ENCODE results near the gene SBF2. TPM values are rescaled to one million over a fixed set of nuclear protein-coding genes. Genes with fewer than 3 reads are reported as not detected.

The SBF2 gene
- total and polyA plus RNA-seq, 4 experiments from 2014 or later = 0.50 to 15.4 (median 10.2) TPM

DNA sequence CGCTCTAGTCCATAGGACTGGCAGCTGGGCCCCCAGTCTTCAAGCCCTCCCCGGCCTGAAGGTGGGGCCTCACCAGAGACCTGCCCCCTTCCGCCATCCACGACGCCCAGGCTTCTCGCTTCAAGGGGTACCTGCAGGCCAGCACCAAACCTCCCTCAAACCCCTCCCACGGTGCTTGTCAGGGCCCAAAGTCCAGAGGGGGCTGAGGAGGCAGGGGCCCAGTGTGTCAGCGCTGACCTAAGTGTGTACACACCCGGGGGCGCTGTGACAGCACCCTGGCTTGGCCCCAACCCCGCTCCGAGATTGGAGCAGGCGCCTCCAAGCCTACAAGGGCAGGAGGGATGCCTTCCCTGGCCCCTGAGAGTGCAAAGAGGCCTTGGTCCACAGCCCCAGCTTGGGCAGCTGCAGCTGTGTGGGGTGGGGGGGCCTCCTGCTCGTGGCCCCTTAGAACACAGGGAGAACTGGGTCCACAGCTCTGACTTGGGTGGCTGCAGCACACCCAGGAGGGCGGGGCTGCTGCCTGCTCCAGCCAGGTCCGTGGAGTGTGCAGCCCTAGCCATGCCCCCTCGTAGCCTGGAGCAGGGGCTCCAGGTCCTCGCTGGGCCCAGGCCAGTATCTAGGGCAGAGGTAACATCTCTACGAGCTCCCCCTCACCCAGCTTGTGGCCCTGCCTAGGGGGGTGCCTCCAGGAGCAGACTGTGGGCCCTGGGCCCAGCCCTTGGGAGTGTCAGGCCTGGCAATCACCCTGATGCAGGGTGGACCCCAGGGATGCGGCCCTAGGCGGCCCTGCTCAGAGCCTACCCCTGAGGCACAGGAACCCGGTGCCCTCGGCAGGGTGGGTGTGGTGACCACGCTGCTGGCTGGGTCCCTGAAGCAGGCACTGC lies 4.9 kb downstream of the SBF2 start:
- no peak overlapping the region for H3K27ac ChIP-seq (ENCODE audit: low read depth, low read length)
- no peak for DNase-seq

DNA sequence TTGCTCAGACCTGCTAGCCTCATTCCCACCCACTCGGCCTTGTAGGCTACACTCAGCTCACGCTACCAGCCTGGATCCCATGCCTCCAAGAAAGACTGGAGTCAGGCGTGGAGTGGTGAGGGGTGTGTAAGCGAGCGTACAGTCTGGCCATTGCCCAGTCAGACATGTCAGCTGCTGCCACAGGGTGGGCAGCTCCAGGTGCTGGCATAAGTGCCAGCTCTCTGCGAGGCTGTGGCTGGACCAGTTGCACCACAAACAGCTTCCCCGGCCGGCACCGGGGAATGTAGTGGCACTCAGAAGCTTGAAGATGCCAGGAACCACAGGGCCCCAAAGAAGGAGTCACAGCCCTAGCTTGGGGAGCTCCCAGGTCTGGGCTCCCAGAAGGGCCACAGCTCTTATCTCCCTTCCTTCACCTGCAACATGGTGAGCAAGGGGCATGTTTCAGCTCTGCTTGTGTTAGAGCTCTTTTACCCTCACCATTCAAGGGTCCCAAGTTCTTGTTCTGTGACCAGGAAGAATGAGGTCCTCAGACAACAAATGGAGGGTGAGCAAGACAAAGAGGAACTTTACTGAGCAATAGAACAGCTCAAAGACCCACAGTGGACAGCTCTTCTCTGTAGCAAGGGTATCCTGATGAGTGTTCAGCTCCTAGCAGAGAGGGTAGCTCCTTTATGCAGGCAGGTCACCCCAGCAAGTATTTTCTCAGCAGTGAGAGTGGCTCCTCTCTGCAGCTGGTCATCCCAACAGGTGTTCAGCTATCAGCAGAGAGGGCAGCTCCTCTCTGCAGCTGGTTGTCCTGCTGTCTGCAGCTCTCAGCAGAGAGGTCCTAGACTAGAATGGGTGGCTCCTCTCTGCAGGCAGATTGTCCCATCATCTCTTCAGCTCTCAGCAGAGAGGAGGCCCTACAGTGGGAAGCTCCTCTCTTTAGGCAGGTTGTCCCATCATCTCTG lies 6.0 kb downstream of the SBF2 start:
- Mint-ChIP-seq H3K4me1 (peaks cover 14 to 27% (median 17%) of the 10 kb centered on the region in 4 donors), H3K36me3 (peaks cover 2 to 5% of the 10 kb centered on the region in 2 donors), H3K4me3 (no peak overlapping the region), H3K9me3 (no peaks in the 10 kb centered on the region), H3K27ac (no peak overlapping the region), H3K27me3 (peaks cover 0 to 8% of the 10 kb centered on the region in 2 donors)
- POLR2A ChIA-PET (ENCODE audit: partially characterized antibody) = no interaction called here
- Histone ChIP-seq H3K4me3 (ENCODE audit: low read length in 2 of 2) (no peak overlapping the region), H3K36me3 (ENCODE audit: insufficient read depth, low read length) (no peaks in the 10 kb centered on the region), H3K27ac (ENCODE audit: low read depth, low read length) (no peak overlapping the region), H3K9me3 (ENCODE audit: control insufficient read depth in 1 of 2, low read length in 2 of 2) (no peaks in the 10 kb centered on the region), H3K4me1 (ENCODE audit: insufficient read depth, low read length) (peaks cover 8% of the 10 kb centered on the region), H3K27me3 (ENCODE audit: insufficient read depth, low read length) (peaks cover 5% of the 10 kb centered on the region)
- DNase-seq = no peak
- CTCF ChIA-PET (ENCODE audit: partially characterized antibody) = interaction anchor here (0.7 to 1.9 kb wide), 5 partner anchors 9 to 80 kb away, joined by 3 to 9 read pairs (median 5); partner anchors contain the start of gene ADM
- intact Hi-C loops (cut with micrococcal nuclease) = no loop called here

More for the DNA sequence above, 4.9 kb downstream of the SBF2 start:
- Histone ChIP-seq H3K9me3 (ENCODE audit: control insufficient read depth in 1 of 2, low read length in 2 of 2) (no peaks in the 10 kb centered on the region), H3K4me1 (ENCODE audit: insufficient read depth, low read length) (peaks cover 14% of the 10 kb centered on the region), H3K36me3 (ENCODE audit: insufficient read depth, low read length) (no peaks in the 10 kb centered on the region), H3K27me3 (ENCODE audit: insufficient read depth, low read length) (peaks cover 3% of the 10 kb centered on the region), H3K4me3 (ENCODE audit: low read length in 2 of 2) (no peak overlapping the region)
- no peak overlapping the region for H3K4me3 Mint-ChIP-seq
- ChIA-PET CTCF (ENCODE audit: partially characterized antibody) (interaction anchor here (1.0 to 1.9 kb wide), 3 partner anchors 15 to 81 kb away, joined by 3 to 9 read pairs (median 9); partner anchors contain the start of gene ADM), POLR2A (ENCODE audit: partially characterized antibody) (interaction anchor here (0.8 to 0.9 kb wide), 2 partner anchors 15 to 19 kb away, joined by 3 read pairs; no protein-coding TSS in a partner anchor)
- H3K4me1 Mint-ChIP-seq = peaks cover 14 to 28% (median 20%) of the 10 kb centered on the region in 4 donors
- intact Hi-C loops (cut with micrococcal nuclease) = no loop called here
- H3K27me3 Mint-ChIP-seq = peaks cover 0 to 8% of the 10 kb centered on the region in 2 donors
- no peak overlapping the region for H3K27ac Mint-ChIP-seq
- H3K9me3 Mint-ChIP-seq = no peaks in the 10 kb centered on the region
- H3K36me3 Mint-ChIP-seq = peaks cover 2 to 5% of the 10 kb centered on the region in 2 donors

DNA sequence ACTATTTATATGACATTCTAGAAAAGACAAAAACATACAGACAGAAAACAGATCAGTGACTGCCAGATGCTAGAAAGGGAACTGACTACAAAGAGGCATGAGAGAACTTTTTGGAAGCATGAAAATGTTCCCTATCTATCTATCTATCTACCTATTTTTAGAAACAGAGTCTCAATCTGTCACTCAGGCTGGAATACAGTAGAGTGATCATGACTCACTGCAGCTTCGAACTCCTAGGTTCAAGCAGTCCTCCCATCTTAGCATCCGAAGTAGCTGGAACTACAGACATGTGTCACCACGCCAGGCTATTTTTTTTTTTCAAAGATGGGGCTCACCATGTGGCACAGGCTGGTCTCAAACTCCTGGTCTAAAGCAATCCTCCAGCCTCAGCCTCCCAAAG lies 6.9 kb downstream of the SBF2 start:
- no peak overlapping the region for H3K27ac Mint-ChIP-seq
- peaks cover 4% of the 10 kb centered on the region for H3K4me1 ChIP-seq (ENCODE audit: insufficient read depth, low read length)

DNA sequence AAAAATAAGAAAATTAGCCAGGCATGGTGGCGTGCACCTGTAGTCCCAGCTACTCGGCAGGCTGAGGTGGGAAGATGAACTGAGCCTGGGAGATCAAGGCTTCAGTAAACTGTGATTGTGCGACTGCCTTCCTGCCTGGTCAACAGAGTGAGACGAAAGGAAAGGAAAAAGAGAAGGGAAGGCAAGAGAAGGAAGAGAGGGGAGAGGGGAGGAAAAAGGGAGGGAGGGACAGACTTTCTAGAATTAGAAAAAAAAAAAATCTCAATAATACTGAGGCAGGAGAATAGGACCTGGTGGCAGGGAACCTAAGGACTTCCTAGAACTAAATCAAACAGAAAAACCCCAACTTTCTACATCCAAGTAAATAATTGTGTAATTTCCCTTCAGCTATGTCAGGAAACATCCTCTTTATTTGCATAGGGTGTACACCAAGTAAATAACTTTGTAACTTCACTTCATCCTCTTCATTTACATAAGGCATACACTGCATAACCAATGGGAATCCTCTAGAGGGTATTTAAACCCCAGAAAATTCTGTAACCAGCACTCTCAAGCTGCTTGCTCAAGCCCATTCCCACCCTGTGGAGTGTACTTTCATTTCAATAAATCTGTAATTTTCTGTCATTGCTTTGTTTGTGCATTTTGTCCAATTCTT lies 8.7 kb downstream of the SBF2 start:
- no peaks in the 10 kb centered on the region for H3K9me3 ChIP-seq (ENCODE audit: control insufficient read depth in 1 of 2, low read length in 2 of 2)
- peaks cover 0 to 15% (median 6%) of the 10 kb centered on the region in 4 donors for H3K4me1 Mint-ChIP-seq
- H3K4me3 ChIP-seq (ENCODE audit: low read length in 2 of 2) = no peak overlapping the region
- H3K36me3 ChIP-seq (ENCODE audit: insufficient read depth, low read length) = no peaks in the 10 kb centered on the region
- H3K4me1 ChIP-seq (ENCODE audit: insufficient read depth, low read length) = no peaks in the 10 kb centered on the region
- peaks cover 2 to 3% of the 10 kb centered on the region in 2 donors for H3K36me3 Mint-ChIP-seq
- H3K27ac ChIP-seq (ENCODE audit: low read depth, low read length) = no peak overlapping the region
- ChIA-PET CTCF (ENCODE audit: partially characterized antibody) (interaction anchor here (1.7 kb wide), 1 partner anchor 19 kb away, joined by 5 read pairs; no protein-coding TSS in a partner anchor), POLR2A (ENCODE audit: partially characterized antibody) (no interaction called here)
- H3K27me3 Mint-ChIP-seq = peaks cover 0 to 4% of the 10 kb centered on the region in 2 donors
- no peak for DNase-seq
- no peak overlapping the region for H3K27ac Mint-ChIP-seq
- no peak overlapping the region for H3K4me3 Mint-ChIP-seq
- intact Hi-C loops (cut with micrococcal nuclease) = no loop called here
- no peaks in the 10 kb centered on the region for H3K9me3 Mint-ChIP-seq
- peaks cover 5% of the 10 kb centered on the region for H3K27me3 ChIP-seq (ENCODE audit: insufficient read depth, low read length)

More for the DNA sequence above, 6.9 kb downstream of the SBF2 start:
- peaks cover 2 to 5% of the 10 kb centered on the region in 2 donors for H3K36me3 Mint-ChIP-seq
- Histone ChIP-seq H3K9me3 (ENCODE audit: control insufficient read depth in 1 of 2, low read length in 2 of 2) (no peaks in the 10 kb centered on the region), H3K36me3 (ENCODE audit: insufficient read depth, low read length) (no peaks in the 10 kb centered on the region), H3K4me3 (ENCODE audit: low read length in 2 of 2) (no peak overlapping the region), H3K27me3 (ENCODE audit: insufficient read depth, low read length) (peaks cover 5% of the 10 kb centered on the region), H3K27ac (ENCODE audit: low read depth, low read length) (no peak overlapping the region)
- CTCF ChIA-PET (ENCODE audit: partially characterized antibody) = interaction anchor here (1.5 to 1.9 kb wide), 3 partner anchors 17 to 79 kb away, joined by 5 to 9 read pairs (median 9); partner anchors contain the start of gene ADM
- DNase-seq = no peak
- H3K4me1 Mint-ChIP-seq = peaks cover 8 to 23% (median 14%) of the 10 kb centered on the region in 4 donors
- POLR2A ChIA-PET (ENCODE audit: partially characterized antibody) = no interaction called here
- peaks cover 0 to 7% of the 10 kb centered on the region in 2 donors for H3K27me3 Mint-ChIP-seq
- intact Hi-C loops (cut with micrococcal nuclease) = no loop called here
- no peak overlapping the region for H3K4me3 Mint-ChIP-seq
- no peaks in the 10 kb centered on the region for H3K9me3 Mint-ChIP-seq

DNA sequence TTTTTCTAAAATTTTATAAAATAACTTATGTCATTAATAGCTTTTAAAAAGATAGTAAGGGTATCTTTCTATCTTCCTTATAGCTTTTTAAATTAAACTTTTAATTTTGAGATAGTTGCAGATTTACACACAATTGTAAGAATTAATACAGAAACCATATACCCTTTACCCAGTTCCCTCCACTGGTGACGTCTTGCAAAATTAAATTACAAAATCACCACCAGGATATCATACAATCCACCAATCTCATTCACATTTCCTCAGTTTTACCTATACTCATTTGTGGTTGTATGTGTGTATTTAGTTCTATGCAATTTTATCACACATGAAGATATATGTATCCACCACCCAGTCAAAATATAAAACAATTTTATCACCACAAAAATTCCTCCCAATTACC lies 10.0 kb downstream of the SBF2 start:
- Mint-ChIP-seq H3K4me3 (no peak overlapping the region), H3K9me3 (no peaks in the 10 kb centered on the region), H3K27me3 (peaks cover 0 to 4% of the 10 kb centered on the region in 2 donors), H3K36me3 (peaks cover 2 to 4% of the 10 kb centered on the region in 2 donors), H3K27ac (no peak overlapping the region), H3K4me1 (peaks cover 0 to 12% (median 5%) of the 10 kb centered on the region in 4 donors)
- H3K4me3 ChIP-seq (ENCODE audit: low read length in 2 of 2) = no peak overlapping the region
- H3K4me1 ChIP-seq (ENCODE audit: insufficient read depth, low read length) = no peaks in the 10 kb centered on the region
- ChIA-PET POLR2A (ENCODE audit: partially characterized antibody) (no interaction called here), CTCF (ENCODE audit: partially characterized antibody) (interaction anchor here (1.6 to 1.7 kb wide), 2 partner anchors 20 to 24 kb away, joined by 5 to 8 read pairs; no protein-coding TSS in a partner anchor)
- H3K36me3 ChIP-seq (ENCODE audit: insufficient read depth, low read length) = no peaks in the 10 kb centered on the region
- intact Hi-C loops (cut with micrococcal nuclease) = no loop called here
- H3K27ac ChIP-seq (ENCODE audit: low read depth, low read length) = no peak overlapping the region
- peaks cover 5% of the 10 kb centered on the region for H3K27me3 ChIP-seq (ENCODE audit: insufficient read depth, low read length)
- no peak for DNase-seq
- no peaks in the 10 kb centered on the region for H3K9me3 ChIP-seq (ENCODE audit: control insufficient read depth in 1 of 2, low read length in 2 of 2)

DNA sequence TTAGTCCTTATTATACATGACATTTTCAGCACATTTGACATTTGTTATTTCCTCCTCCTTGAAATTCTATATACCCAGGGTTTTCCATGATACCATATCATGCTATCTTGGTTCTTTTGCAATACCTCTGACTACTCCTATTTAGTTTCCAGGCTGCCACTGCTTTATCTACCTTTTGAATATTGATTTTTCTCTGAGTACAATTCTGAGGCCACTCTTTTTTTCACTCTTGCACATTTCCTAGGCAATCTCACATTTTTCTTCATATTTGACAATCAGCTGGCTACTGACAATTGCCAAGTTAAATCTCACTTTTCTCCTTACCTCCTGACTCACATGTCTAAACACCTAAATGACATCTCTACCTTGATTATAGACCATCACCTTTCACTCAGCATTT lies 11.9 kb downstream of the SBF2 start:
- Histone ChIP-seq H3K4me1 (ENCODE audit: insufficient read depth, low read length) (no peaks in the 10 kb centered on the region), H3K36me3 (ENCODE audit: insufficient read depth, low read length) (no peaks in the 10 kb centered on the region), H3K27ac (ENCODE audit: low read depth, low read length) (no peak overlapping the region), H3K9me3 (ENCODE audit: control insufficient read depth in 1 of 2, low read length in 2 of 2) (no peaks in the 10 kb centered on the region), H3K4me3 (ENCODE audit: low read length in 2 of 2) (no peak overlapping the region), H3K27me3 (ENCODE audit: insufficient read depth, low read length) (peaks cover 5% of the 10 kb centered on the region)
- no peak overlapping the region for H3K27ac Mint-ChIP-seq
- no peaks in the 10 kb centered on the region for H3K9me3 Mint-ChIP-seq
- no peak overlapping the region for H3K4me3 Mint-ChIP-seq
- H3K36me3 Mint-ChIP-seq = peaks cover 2 to 4% of the 10 kb centered on the region in 2 donors
- DNase-seq = no peak
- ChIA-PET POLR2A (ENCODE audit: partially characterized antibody) (no interaction called here), CTCF (ENCODE audit: partially characterized antibody) (interaction anchor here (1.8 to 2.0 kb wide), 2 partner anchors 14 to 25 kb away, joined by 4 to 9 read pairs; no protein-coding TSS in a partner anchor)
- peaks cover 0 to 12% (median 5%) of the 10 kb centered on the region in 4 donors for H3K4me1 Mint-ChIP-seq
- intact Hi-C loops (cut with micrococcal nuclease) = no loop called here
- peaks cover 0 to 4% of the 10 kb centered on the region in 2 donors for H3K27me3 Mint-ChIP-seq
